WTC11 (cell line): Measurements from ENCODE around the gene GOLPH3.

Source experiments
- IRF2 ChIP-seq: sonication (generic); formaldehyde crosslinking; IDR thresholded peaks from 2 replicates; pipeline ENCODE4 v1.8.0; 2022; ENCODE audit warnings: low read depth, missing genetic modification reagents, borderline replicate concordance
- JUN ChIP-seq: sonication (generic); formaldehyde crosslinking; IDR thresholded peaks from 2 replicates; pipeline ENCODE4 v1.8.0; 2023; ENCODE audit warnings: mild to moderate bottlenecking, missing genetic modification reagents
- TF ChIP-seq, protein P1 (sequence below): sonication (generic); formaldehyde crosslinking; IDR thresholded peaks from 2 replicates; pipeline ENCODE4 v1.8.0; 2023; ENCODE audit warnings: missing genetic modification reagents, mild to moderate bottlenecking, borderline replicate concordance
- TF ChIP-seq, protein P2 (sequence below): fragments of 200-600 bp; IDR thresholded peaks from 2 replicates; pipeline ENCODE4 v1.8.0; 2022; ENCODE audit warnings: antibody characterized with exemption

DNA sequence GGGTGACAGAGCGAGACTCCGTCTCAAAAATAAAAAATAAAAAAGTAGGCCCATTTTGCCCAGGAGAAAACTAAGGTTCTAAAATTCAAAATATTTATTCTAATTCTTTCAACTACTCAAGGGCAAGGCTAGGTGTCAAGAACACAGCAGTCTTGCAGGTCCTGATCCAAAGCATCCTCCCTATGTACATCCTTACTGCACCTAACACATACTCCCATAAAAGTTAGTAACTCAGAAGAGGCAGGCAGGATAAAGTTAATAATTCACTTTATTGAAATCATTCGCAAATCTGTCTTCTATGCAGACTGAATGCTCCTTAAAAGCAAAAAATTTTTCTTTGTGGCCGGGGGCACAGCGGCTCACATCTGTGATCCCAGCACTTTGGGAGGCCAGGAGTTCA is 11.1 kb downstream of the GOLPH3 start:
- TF ChIP-seq, protein P1, sequence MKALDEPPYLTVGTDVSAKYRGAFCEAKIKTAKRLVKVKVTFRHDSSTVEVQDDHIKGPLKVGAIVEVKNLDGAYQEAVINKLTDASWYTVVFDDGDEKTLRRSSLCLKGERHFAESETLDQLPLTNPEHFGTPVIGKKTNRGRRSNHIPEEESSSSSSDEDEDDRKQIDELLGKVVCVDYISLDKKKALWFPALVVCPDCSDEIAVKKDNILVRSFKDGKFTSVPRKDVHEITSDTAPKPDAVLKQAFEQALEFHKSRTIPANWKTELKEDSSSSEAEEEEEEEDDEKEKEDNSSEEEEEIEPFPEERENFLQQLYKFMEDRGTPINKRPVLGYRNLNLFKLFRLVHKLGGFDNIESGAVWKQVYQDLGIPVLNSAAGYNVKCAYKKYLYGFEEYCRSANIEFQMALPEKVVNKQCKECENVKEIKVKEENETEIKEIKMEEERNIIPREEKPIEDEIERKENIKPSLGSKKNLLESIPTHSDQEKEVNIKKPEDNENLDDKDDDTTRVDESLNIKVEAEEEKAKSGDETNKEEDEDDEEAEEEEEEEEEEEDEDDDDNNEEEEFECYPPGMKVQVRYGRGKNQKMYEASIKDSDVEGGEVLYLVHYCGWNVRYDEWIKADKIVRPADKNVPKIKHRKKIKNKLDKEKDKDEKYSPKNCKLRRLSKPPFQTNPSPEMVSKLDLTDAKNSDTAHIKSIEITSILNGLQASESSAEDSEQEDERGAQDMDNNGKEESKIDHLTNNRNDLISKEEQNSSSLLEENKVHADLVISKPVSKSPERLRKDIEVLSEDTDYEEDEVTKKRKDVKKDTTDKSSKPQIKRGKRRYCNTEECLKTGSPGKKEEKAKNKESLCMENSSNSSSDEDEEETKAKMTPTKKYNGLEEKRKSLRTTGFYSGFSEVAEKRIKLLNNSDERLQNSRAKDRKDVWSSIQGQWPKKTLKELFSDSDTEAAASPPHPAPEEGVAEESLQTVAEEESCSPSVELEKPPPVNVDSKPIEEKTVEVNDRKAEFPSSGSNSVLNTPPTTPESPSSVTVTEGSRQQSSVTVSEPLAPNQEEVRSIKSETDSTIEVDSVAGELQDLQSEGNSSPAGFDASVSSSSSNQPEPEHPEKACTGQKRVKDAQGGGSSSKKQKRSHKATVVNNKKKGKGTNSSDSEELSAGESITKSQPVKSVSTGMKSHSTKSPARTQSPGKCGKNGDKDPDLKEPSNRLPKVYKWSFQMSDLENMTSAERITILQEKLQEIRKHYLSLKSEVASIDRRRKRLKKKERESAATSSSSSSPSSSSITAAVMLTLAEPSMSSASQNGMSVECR: no peak
- no peak for TF ChIP-seq JUN
- no peak for TF ChIP-seq IRF2 (CRISPR knock-in tag)
- TF ChIP-seq, protein P2, sequence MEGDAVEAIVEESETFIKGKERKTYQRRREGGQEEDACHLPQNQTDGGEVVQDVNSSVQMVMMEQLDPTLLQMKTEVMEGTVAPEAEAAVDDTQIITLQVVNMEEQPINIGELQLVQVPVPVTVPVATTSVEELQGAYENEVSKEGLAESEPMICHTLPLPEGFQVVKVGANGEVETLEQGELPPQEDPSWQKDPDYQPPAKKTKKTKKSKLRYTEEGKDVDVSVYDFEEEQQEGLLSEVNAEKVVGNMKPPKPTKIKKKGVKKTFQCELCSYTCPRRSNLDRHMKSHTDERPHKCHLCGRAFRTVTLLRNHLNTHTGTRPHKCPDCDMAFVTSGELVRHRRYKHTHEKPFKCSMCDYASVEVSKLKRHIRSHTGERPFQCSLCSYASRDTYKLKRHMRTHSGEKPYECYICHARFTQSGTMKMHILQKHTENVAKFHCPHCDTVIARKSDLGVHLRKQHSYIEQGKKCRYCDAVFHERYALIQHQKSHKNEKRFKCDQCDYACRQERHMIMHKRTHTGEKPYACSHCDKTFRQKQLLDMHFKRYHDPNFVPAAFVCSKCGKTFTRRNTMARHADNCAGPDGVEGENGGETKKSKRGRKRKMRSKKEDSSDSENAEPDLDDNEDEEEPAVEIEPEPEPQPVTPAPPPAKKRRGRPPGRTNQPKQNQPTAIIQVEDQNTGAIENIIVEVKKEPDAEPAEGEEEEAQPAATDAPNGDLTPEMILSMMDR: no peak
